HCT116 (cell line): ENCODE results near the gene BMPER. TPM values are rescaled to one million over a fixed set of nuclear protein-coding genes. Genes with fewer than 3 reads are reported as not detected.

Experiments used
- ATAC-seq: fragments of 200-7000 bp; cut with Tn5 transposase; 2 replicates; pipeline ENCODE4 v1.9.1; 2020; ENCODE audit warnings: mild to moderate bottlenecking, moderate library complexity
- BruUV-seq: library from RNA; stranded (reverse); fragments of 400-500 nt; replicated peaks from 2 replicates; lab custom pipeline; 2021; lab: Mats Ljungman, UMichigan
- CTCF ChIA-PET: fragments of 300-600 bp; sonication (Branson Sonifier 250); formaldehyde crosslinking; loops from one replicate; lab custom pipeline; 2021; ENCODE audit warnings: antibody characterized with exemption; lab: Charles Lee
- POLR2A ChIA-PET: fragments of 300-600, 350-600 bp; sonication (Branson Sonifier 250); formaldehyde crosslinking; loops from one replicate; lab custom pipeline; 2021; ENCODE audit warnings: antibody characterized with exemption; lab: Charles Lee
- RAD21 ChIA-PET, 2 experiments: fragments of 300-600 bp; sonication (Branson Sonifier 250); formaldehyde crosslinking; loops; one replicate each; lab custom pipeline; 2023; ENCODE audit warnings: low total read pairs in 2 of 2; ENCODE audit not compliant: uncharacterized antibody in 2 of 2, unreplicated experiment in 2 of 2, low non-redundant PET in 1 of 2; lab: Charles Lee
- DNase-seq: peaks from one replicate; pipeline ENCODE4 v3.0.0-alpha.2; 2010; ENCODE audit warnings: low read depth, low spot score
- H2AFZ ChIP-seq: fragments of 200-600 bp; shearing (Covaris generic), sonication (generic); 2 replicates; pipeline ENCODE4 v1.6.1; 2017; ENCODE audit warnings: low read depth, mixed run types, mixed read lengths, antibody characterized with exemption, low read length; ENCODE audit not compliant: poor library complexity, severe bottlenecking
- H3K27ac ChIP-seq: 2 replicates; pipeline ENCODE4 v1.5.1; 2012; ENCODE audit warnings: low read depth, low read length
- H3K27me3 ChIP-seq: fragments of 200-600 bp; sonication (generic); 2 replicates; pipeline ENCODE4 v1.6.1; 2016; ENCODE audit warnings: mixed run types, low read length, mixed read lengths; ENCODE audit not compliant: insufficient read depth
- H3K36me3 ChIP-seq, 2 experiments: fragments of 200-500 bp in 1 of 2; fragments of 200-600 bp in 1 of 2; sonication (Bioruptor generic) in 1 of 2; sonication (generic) in 1 of 2; 2 replicates each; pipeline versions ENCODE4 v1.5.1 to v1.6.1; 2014 to 2016; ENCODE audit warnings: low read length in 2 of 2, inconsistent platforms in 1 of 2, mixed read lengths in 1 of 2, mixed run types in 1 of 2; ENCODE audit not compliant: insufficient read depth in 2 of 2, control insufficient read depth in 1 of 2
- H3K4me1 ChIP-seq, 2 experiments: fragments of 200-600 bp in 1 of 2; sonication (generic) in 1 of 2; 2 replicates each; pipeline versions ENCODE4 v1.5.1 to v1.6.1; 2012 to 2017; ENCODE audit warnings: low read length in 2 of 2, inconsistent platforms in 1 of 2, mild to moderate bottlenecking in 1 of 2, mixed read lengths in 1 of 2, mixed run types in 1 of 2, moderate library complexity in 1 of 2; ENCODE audit not compliant: insufficient read depth in 2 of 2, control insufficient read depth in 1 of 2
- H3K4me2 ChIP-seq: fragments of 200-600 bp; sonication (generic); 2 replicates; pipeline ENCODE4 v1.6.1; 2017; ENCODE audit warnings: mixed run types, low read length, mixed read lengths
- H3K4me3 ChIP-seq, 2 experiments: fragments of 200-600 bp in 1 of 2; sonication (generic) in 1 of 2; replicated peaks in 1 of 2; 2 replicates each; pipeline ENCODE4 v1.5.1; 2011 to 2016; ENCODE audit warnings: low read length in 2 of 2, control low read depth in 1 of 2, low read depth in 1 of 2, mild to moderate bottlenecking in 1 of 2, mixed read lengths in 1 of 2, mixed run types in 1 of 2
- H3K79me2 ChIP-seq: fragments of 200-600 bp; sonication (generic); 2 replicates; pipeline ENCODE4 v1.6.1; 2017; ENCODE audit warnings: mild to moderate bottlenecking, mixed run types, low read length, moderate library complexity, mixed read lengths; ENCODE audit not compliant: insufficient read depth
- H3K9ac ChIP-seq: fragments of 200-600 bp; sonication (generic); 2 replicates; pipeline ENCODE4 v1.6.1; 2016; ENCODE audit warnings: low read length, mixed read lengths
- H3K9me2 ChIP-seq: fragments of 200-600 bp; sonication (generic), shearing (Covaris generic); 2 replicates; pipeline ENCODE4 v1.6.1; 2017; ENCODE audit warnings: mixed run types, mild to moderate bottlenecking, moderate library complexity; ENCODE audit not compliant: insufficient read depth
- H3K9me3 ChIP-seq, 2 experiments: fragments of 200-500 bp in 1 of 2; fragments of 200-600 bp in 1 of 2; sonication (Bioruptor generic) in 1 of 2; sonication (generic) in 1 of 2; 2 replicates each; pipeline ENCODE4 v1.6.1; 2014 to 2017; ENCODE audit warnings: low read length in 2 of 2, mixed read lengths in 2 of 2, inconsistent platforms in 1 of 2, low read depth in 1 of 2, mild to moderate bottlenecking in 1 of 2, mixed run types in 1 of 2, moderate library complexity in 1 of 2; ENCODE audit not compliant: control insufficient read depth in 1 of 2, insufficient read depth in 1 of 2
- H4K20me1 ChIP-seq: fragments of 200-600 bp; sonication (generic), shearing (Covaris generic); 2 replicates; pipeline ENCODE4 v1.6.1; 2017; ENCODE audit warnings: mixed run types, mild to moderate bottlenecking, moderate library complexity; ENCODE audit not compliant: insufficient read depth
- CEBPB ChIP-seq: IDR thresholded peaks from 2 replicates; pipeline ENCODE4 v1.6.1; 2012; ENCODE audit warnings: low read depth
- EGR1 ChIP-seq: IDR thresholded peaks from 2 replicates; pipeline ENCODE4 v1.6.1; 2012; ENCODE audit warnings: low read depth
- ELF1 ChIP-seq: IDR thresholded peaks from 2 replicates; pipeline ENCODE4 v1.6.1; 2012; ENCODE audit warnings: low read depth, borderline replicate concordance
- EZH2phosphoT487 ChIP-seq: fragments of 200-600 bp; IDR thresholded peaks from 2 replicates; pipeline ENCODE4 v1.6.1; 2018; ENCODE audit warnings: antibody characterized with exemption, borderline replicate concordance
- SIN3A ChIP-seq: IDR thresholded peaks from 2 replicates; pipeline ENCODE4 v1.6.1; 2012; ENCODE audit warnings: low read depth
- ZFX ChIP-seq: fragments of 450-650 bp; IDR thresholded peaks from 2 replicates; pipeline ENCODE4 v1.6.1; 2017
- intact Hi-C: fragments of 100-400 bp; cut with micrococcal nuclease; formaldehyde crosslinking; loops from 2 replicates; pipeline ENCODE4 v1.10.0; 2022
- total RNA-seq: library from RNA; stranded (reverse); gene quantifications from one replicate; pipeline ENCODE4 v1.2.1, GENCODE V29; 2021; ENCODE audit not compliant: unreplicated experiment
- TF ChIP-seq, protein P1 (sequence below): IDR thresholded peaks from 2 replicates; pipeline ENCODE4 v1.6.1; 2011; ENCODE audit warnings: mild to moderate bottlenecking, low read length, moderate library complexity; ENCODE audit not compliant: insufficient replicate concordance; ENCODE audit errors: extremely low read depth
- TF ChIP-seq, protein P2 (sequence below): IDR thresholded peaks from 2 replicates; pipeline ENCODE4 v1.6.1; 2012

BMPER gene
- total RNA-seq, 1 experiment from 2014 or later: not detected

DNA sequence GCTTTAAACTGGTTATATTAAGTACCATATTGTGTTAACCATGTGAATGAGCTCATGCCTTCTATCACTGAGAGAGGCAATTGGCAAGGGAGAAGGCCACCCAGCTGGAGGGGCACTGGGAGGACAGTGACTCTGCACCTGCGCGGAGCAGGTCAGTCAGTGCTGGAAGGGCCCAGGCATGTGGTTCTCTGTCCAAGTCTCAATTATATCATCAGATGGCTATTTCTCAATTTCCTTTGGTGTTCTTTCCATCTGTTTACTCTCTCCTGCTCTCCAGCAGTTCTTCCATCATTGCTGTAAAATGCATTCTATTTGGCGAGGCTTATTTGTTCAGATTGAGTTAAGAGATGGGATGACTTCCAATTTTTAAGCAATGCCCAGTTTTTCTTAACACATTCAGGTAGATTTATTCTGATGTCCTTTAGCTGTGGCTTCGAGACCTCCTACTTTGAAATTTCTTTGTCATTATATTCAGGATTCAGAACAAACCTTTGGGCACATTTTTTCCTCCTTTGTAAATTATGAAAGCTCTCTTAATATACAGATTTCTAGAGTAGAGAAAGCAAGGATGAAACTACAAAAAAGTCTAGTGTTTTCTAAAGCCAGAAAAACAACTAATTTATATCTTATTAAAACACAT lies 159.3 kb downstream of the BMPER start (continued):
- TF ChIP-seq, protein P1, sequence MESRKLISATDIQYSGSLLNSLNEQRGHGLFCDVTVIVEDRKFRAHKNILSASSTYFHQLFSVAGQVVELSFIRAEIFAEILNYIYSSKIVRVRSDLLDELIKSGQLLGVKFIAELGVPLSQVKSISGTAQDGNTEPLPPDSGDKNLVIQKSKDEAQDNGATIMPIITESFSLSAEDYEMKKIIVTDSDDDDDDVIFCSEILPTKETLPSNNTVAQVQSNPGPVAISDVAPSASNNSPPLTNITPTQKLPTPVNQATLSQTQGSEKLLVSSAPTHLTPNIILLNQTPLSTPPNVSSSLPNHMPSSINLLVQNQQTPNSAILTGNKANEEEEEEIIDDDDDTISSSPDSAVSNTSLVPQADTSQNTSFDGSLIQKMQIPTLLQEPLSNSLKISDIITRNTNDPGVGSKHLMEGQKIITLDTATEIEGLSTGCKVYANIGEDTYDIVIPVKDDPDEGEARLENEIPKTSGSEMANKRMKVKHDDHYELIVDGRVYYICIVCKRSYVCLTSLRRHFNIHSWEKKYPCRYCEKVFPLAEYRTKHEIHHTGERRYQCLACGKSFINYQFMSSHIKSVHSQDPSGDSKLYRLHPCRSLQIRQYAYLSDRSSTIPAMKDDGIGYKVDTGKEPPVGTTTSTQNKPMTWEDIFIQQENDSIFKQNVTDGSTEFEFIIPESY: no peak
- TF ChIP-seq SIN3A: no peak
- TF ChIP-seq ZFX: no peak
- no peak for TF ChIP-seq EGR1

DNA sequence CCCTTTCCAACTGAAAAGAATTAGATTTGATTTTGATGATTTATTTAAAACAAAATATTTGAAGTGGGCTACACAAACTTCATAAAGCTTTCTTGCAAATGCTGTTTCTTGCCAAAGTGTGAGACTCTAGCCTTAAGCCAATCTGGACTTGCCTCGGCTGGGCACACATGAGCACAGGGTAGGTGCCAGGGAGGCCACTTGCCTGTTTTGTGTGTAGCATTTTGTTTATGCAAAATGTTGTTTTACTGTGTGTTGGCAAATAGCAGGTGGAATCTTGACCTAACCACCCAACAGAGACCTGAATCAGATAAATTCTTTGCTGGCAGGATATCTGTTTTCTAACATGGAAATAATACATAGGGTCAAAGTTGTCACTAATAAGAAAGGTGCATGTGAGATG lies 161.1 kb downstream of the BMPER start:
- intact Hi-C loops: no loop called here
- Histone ChIP-seq H3K4me1 (peaks cover 12% of the 10 kb centered on the region in 2 experiments; a peak in 3 of 4 replicates), H3K36me3 (no peaks in the 10 kb centered on the region), H4K20me1 (no peaks in the 10 kb centered on the region), H3K4me2 (no peak overlapping the region), H3K79me2 (no peaks in the 10 kb centered on the region), H3K9ac (no peak overlapping the region), H2AFZ (no peak overlapping the region), H3K27me3 (no peaks in the 10 kb centered on the region), H3K9me3 (no peaks in the 10 kb centered on the region), H3K4me3 (no peak overlapping the region), H3K27ac (no peak overlapping the region), H3K9me2 (no peaks in the 10 kb centered on the region)
- DNase-seq: no peak
- BruUV-seq: no TSS peak
- ChIA-PET RAD21 (no interaction called here), CTCF (interaction anchor here (1.2 kb wide), 1 partner anchor 134 kb away, joined by 3 read pairs; no protein-coding TSS in a partner anchor), POLR2A (no interaction called here)
- ATAC-seq: no peak
- no peak for TF ChIP-seq ELF1
- no peak for TF ChIP-seq EZH2phosphoT487
- TF ChIP-seq, protein P2, sequence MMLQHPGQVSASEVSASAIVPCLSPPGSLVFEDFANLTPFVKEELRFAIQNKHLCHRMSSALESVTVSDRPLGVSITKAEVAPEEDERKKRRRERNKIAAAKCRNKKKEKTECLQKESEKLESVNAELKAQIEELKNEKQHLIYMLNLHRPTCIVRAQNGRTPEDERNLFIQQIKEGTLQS: no peak
- no peak for TF ChIP-seq ZFX
- TF ChIP-seq CEBPB: no peak
